ENCODE results near the gene NT5DC3.

DNA sequence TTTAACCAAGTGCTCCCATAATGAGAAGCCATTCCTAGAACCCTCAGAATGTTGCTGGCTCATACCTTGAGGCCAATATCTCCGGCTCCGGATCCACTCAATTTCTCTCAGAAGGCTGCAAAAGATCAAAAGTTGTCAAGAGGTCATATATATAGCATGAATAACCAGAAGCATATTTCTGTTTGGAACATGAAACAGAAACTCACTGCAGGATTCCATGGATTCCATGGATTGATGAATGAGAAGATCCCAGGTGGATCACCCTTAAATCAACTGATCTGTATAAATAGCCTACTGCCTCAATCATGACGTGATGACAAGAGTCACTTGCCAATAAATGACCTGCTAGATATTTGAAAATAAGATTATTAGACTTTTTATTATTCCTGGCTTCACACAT is 3.3 kb upstream of the NT5DC3 start:
- TF ChIP-seq CTCF (IDR thresholded peaks at IDR 0.05) (no peak), POLR2AphosphoS5 (IDR thresholded peaks at IDR 0.05) (no peak)
